Measurements from ENCODE around the gene WWOX.

The WWOX gene

DNA sequence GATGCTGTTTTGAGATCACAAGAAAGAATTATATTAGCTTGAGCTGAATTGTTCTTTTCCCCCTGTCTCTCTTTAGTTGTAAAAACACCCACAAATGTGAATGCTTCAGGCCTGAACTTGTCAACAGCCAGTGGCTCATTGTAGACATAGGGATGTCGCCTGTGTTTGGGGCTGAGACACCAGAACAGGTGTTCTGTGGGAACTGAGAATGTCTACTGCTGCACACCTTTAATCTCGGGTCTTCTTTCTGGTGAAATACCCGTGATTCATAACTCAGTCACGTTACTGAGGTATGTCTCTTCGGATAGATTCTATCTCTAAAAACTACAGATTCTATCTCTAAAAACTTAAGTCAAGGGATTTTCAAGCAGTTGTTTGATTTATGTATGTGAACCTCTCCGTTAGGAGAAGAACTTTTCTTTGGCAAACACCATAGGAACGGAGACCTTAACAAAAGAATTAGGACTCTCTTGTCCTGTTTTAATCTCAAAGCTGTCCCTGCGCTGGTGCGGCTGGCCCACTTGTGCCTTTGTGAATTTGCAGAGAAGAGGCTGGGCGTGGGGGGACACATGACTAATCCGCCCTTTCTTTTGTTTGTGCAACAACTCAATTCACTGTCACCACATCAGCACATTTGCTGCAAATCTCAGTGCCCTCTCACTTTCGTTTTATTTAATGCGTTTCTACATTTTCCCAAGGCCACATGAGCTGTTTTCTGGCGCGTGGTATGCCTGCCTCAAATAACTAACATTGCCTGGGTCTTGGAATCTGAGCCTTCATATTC, 858.1 kb downstream of the WWOX start:
- Histone ChIP-seq H3K36me3 (ENCODE audit: insufficient read depth, low read length) (no peaks in the 10 kb centered on the region), H3K4me3 (ENCODE audit: low read length) (peak overlapping the region; percentile 21), H3K9me3 (ENCODE audit: low read length) (no peaks in the 10 kb centered on the region)

DNA sequence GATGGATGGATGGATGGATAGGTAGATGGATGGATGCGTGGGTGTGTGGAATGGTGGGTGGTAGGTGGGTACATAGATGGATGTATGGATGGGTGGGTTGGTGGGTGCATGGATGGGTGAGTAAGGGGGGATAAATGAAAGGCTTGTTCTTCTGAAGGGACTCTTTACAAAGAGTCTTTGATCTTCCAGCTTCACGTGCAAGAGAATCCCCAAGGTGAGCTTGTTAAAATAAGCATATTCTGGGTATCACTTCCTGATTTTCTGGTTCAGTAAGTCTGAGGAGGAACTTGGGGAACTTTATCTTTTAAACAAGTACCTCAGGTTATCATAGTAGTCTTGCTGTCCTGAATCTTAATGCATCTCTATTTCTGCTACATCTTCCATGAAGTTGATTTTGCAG, 862.0 kb downstream of the WWOX start:
- Histone ChIP-seq H3K27me3 (ENCODE audit: insufficient read depth, low read length) (no peaks in the 10 kb centered on the region), H3K36me3 (ENCODE audit: insufficient read depth, low read length) (no peaks in the 10 kb centered on the region), H3K9me3 (ENCODE audit: low read length) (peaks cover 3% of the 10 kb centered on the region), H3K4me1 (ENCODE audit: insufficient read depth, low read length) (peaks cover 26% of the 10 kb centered on the region), H3K4me3 (ENCODE audit: low read length) (no peak overlapping the region), H2AFZ (ENCODE audit: low read depth, low read length) (no peak overlapping the region)

More for the DNA sequence above, 858.1 kb downstream of the WWOX start:
- no peaks in the 10 kb centered on the region for H3K27me3 ChIP-seq (ENCODE audit: insufficient read depth, low read length)
- H3K4me1 ChIP-seq (ENCODE audit: insufficient read depth, low read length) = peaks cover 25% of the 10 kb centered on the region
- peak overlapping the region; percentile 49 for H2AFZ ChIP-seq (ENCODE audit: low read depth, low read length)

DNA sequence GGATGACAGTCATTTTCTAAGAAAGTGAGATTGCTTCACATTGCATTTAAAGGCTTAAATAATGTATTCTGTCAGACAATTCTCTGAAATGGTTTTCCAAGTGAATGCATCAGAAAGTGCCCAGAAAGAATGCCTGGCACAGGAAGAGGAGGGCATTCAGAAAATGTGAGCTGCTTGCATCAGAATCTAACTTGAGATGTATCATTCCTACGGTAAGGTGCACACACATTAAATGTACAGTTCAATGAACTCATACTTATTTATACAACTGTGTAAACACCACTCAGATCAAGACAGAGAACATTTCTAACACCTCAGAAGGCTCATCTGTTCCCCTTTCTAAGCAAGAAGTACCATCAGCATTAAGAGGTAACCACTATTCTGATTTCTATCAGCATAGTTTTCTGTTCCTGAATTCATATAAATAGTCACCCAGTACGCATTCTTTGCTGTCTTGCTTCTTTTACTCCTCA, 863.0 kb downstream of the WWOX start:
- Histone ChIP-seq H3K9me3 (ENCODE audit: low read length) (peaks cover 3% of the 10 kb centered on the region), H3K4me3 (ENCODE audit: low read length) (no peak overlapping the region), H3K27me3 (ENCODE audit: insufficient read depth, low read length) (no peaks in the 10 kb centered on the region), H3K36me3 (ENCODE audit: insufficient read depth, low read length) (no peaks in the 10 kb centered on the region), H3K4me1 (ENCODE audit: insufficient read depth, low read length) (peaks cover 15% of the 10 kb centered on the region), H2AFZ (ENCODE audit: low read depth, low read length) (no peak overlapping the region)

DNA sequence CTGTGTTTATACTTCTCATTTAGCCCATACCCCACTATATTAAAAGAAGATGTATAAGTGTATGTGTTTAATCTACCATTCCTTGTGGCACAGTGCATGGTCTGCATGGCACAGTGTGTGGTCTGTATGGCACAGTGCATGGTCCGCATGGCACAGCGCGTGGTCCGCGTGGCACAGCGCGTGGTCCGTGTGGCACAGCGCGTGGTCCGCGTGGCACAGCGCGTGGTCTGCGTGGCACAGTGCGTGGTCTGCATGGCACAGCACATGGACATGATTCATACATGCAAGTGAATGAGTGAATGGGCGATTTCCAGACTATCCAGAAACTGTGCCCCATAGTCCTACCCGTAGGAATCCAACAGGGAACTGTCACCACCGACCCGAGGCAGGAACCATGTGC, 868.5 kb downstream of the WWOX start:
- Histone ChIP-seq H3K4me3 (ENCODE audit: low read length) (no peak overlapping the region), H3K9me3 (ENCODE audit: low read length) (peaks cover 3% of the 10 kb centered on the region), H3K27me3 (ENCODE audit: insufficient read depth, low read length) (no peaks in the 10 kb centered on the region), H2AFZ (ENCODE audit: low read depth, low read length) (no peak overlapping the region), H3K36me3 (ENCODE audit: insufficient read depth, low read length) (no peaks in the 10 kb centered on the region), H3K4me1 (ENCODE audit: insufficient read depth, low read length) (peaks cover 18% of the 10 kb centered on the region)

DNA sequence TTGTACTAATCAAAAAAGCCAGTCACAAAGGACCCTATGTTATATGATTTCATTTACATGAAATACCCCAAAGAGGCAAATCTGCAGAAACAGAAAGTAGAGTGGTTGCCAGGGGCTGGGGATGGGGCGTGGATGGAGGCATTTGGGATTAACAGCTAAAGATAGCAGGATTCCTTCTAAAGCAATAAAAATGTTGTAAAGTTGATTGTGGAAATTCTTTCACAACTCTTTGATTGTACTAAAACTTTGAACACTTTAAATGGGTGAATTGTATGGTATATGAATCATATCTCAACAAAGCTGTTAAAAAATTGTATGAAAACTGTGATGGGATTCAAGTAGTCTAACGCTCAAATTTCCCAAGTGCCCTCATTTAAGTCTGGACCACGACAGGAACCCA, 870.3 kb downstream of the WWOX start:
- no peak overlapping the region for H3K4me3 ChIP-seq (ENCODE audit: low read length)
- no peaks in the 10 kb centered on the region for H3K36me3 ChIP-seq (ENCODE audit: insufficient read depth, low read length)
- H3K4me1 ChIP-seq (ENCODE audit: insufficient read depth, low read length) = peaks cover 18% of the 10 kb centered on the region
- no peak overlapping the region for H2AFZ ChIP-seq (ENCODE audit: low read depth, low read length)
- peaks cover 3% of the 10 kb centered on the region for H3K9me3 ChIP-seq (ENCODE audit: low read length)
- H3K27me3 ChIP-seq (ENCODE audit: insufficient read depth, low read length) = no peaks in the 10 kb centered on the region

DNA sequence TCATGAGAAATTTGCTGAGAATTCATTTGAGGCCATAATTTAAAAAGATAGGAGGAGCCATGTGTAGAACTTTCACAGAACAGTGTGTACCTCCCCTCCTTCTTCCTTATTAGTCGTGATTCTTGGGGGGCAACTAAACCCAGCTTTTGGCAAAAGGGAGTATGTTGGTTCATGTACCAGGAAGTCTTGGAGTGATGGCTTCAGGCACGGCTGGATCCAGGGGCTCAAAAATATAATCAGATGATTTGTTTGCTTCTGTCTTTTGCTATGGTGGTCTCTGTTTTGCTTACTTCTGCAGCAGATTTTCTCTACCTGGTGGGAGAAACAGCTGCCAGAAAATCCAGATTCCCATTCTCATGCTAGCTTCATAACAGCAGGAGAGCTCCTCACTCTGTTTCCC, 871.2 kb downstream of the WWOX start:
- Histone ChIP-seq H3K4me3 (ENCODE audit: low read length) (no peak overlapping the region), H3K9me3 (ENCODE audit: low read length) (no peaks in the 10 kb centered on the region), H2AFZ (ENCODE audit: low read depth, low read length) (no peak overlapping the region), H3K27me3 (ENCODE audit: insufficient read depth, low read length) (no peaks in the 10 kb centered on the region), H3K4me1 (ENCODE audit: insufficient read depth, low read length) (peaks cover 18% of the 10 kb centered on the region), H3K36me3 (ENCODE audit: insufficient read depth, low read length) (no peaks in the 10 kb centered on the region)

DNA sequence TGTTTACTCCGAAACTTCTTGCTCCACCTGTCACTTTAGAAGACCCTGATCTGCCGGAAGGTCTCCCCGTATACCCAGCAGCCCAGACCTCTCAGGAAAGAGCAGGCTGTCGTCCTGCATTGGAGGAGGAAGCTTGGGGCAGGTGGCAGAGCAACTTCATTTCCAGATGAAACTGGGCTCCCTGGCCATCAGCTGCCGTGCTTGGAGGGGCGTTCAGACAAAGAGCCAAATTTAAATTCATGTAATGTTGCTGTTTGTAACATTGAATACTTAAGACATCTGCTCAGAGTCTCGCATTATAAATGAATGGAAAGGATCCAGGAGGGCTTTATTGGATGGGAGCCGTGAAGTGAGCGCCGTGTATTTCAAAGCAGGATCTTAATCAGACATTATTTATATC, 872.6 kb downstream of the WWOX start:
- Histone ChIP-seq H3K4me1 (ENCODE audit: insufficient read depth, low read length) (peaks cover 18% of the 10 kb centered on the region), H2AFZ (ENCODE audit: low read depth, low read length) (no peak overlapping the region), H3K36me3 (ENCODE audit: insufficient read depth, low read length) (no peaks in the 10 kb centered on the region), H3K9me3 (ENCODE audit: low read length) (no peaks in the 10 kb centered on the region), H3K27me3 (ENCODE audit: insufficient read depth, low read length) (no peaks in the 10 kb centered on the region), H3K4me3 (ENCODE audit: low read length) (no peak overlapping the region)

DNA sequence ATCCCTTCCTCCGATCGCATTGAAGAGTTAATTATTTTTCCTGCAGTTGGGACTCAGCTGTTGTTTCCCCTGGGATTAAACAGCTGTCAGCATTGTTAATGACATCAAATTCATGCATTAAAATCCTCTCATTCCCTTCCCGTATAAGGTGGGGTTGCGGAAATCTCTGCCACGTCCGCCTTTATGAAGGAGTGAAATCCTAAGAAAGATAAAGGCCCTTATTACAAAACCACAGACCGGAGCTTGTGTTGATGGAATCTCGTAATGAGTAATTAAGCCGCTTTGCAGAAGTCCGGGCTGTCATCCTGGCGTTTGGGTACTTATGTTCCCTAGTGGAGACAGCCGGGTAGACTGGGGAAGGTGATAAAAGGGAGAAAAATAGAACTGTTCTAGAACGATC, 873.5 kb downstream of the WWOX start:
- Histone ChIP-seq H3K36me3 (ENCODE audit: insufficient read depth, low read length) (no peaks in the 10 kb centered on the region), H3K4me1 (ENCODE audit: insufficient read depth, low read length) (peaks cover 18% of the 10 kb centered on the region), H3K27me3 (ENCODE audit: insufficient read depth, low read length) (no peaks in the 10 kb centered on the region), H2AFZ (ENCODE audit: low read depth, low read length) (no peak overlapping the region), H3K4me3 (ENCODE audit: low read length) (no peak overlapping the region), H3K9me3 (ENCODE audit: low read length) (no peaks in the 10 kb centered on the region)

DNA sequence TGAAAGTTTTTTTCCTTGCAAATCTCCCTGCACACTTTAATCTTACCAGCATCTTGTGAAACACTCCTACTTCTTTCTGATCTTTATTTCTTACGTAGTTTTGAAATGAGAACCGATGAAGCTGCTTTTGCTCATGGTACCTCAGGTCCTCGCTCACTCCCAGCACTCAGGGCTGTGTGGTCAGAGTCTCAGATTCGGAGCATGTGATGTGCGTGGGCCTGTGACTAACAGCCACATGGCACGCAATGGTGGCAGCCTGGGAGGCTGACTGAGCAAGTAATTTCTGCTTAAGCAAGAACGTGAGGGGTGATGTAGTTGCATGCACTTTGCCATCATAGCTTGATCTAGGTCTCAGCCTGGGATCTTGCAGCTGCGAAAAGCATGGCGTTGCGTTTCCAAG, 876.8 kb downstream of the WWOX start:
- Histone ChIP-seq H3K9me3 (ENCODE audit: low read length) (no peaks in the 10 kb centered on the region), H3K27me3 (ENCODE audit: insufficient read depth, low read length) (no peaks in the 10 kb centered on the region), H3K36me3 (ENCODE audit: insufficient read depth, low read length) (no peaks in the 10 kb centered on the region), H3K4me1 (ENCODE audit: insufficient read depth, low read length) (peaks cover 14% of the 10 kb centered on the region), H3K4me3 (ENCODE audit: low read length) (no peak overlapping the region), H2AFZ (ENCODE audit: low read depth, low read length) (no peak overlapping the region)

DNA sequence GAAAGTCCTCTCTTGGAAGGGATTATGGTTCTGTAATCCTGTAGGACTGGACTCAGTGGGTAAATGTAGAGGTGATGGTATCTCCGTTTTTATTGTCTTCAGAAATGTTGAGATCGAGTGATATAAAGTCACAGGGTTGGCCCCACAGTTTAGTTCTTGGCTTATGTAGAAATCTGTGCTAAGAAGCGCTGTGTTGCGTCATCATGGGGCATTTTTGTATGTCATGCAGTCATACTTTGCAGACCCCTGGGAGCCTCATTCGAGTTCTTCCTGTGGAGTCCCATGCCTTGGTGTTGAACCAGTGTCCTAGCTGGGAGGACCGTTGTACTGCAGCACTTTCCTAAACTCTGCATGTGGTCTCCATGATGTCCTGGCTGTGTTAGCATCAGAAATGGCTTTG, 881.4 kb downstream of the WWOX start:
- Histone ChIP-seq H3K27me3 (ENCODE audit: insufficient read depth, low read length) (no peaks in the 10 kb centered on the region), H3K4me1 (ENCODE audit: insufficient read depth, low read length) (peaks cover 18% of the 10 kb centered on the region), H2AFZ (ENCODE audit: low read depth, low read length) (no peak overlapping the region), H3K36me3 (ENCODE audit: insufficient read depth, low read length) (no peaks in the 10 kb centered on the region), H3K4me3 (ENCODE audit: low read length) (no peak overlapping the region), H3K9me3 (ENCODE audit: low read length) (no peaks in the 10 kb centered on the region)

DNA sequence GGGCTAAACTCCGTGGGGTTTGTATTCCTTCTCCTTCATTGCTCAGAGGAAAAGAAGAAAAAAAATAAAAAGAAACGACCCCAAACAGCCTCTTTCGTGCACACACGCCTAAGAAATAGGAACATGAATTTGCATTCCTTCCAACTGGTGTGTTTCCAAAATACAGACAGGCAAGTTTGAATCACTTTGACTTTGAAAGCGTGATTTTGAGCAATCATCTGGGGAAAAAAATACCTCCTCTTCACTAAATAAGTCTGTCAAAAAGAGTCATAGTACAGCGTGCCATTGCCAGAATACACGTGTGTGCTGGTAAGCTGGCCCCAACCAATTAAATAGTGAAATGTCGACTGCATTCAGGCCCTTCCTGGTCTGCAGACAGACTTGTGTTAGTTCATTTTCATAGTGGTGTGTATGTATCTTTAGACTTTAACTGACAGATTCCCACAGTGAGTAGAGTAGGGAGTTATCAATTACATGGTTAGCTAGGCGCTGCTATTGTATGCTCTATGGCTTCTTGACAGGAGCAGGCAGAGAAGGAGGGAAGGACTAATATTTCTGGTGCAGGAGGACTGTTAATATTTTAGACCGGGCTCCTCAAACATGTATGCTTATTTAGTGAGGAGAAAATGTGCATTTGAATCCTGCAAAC, 882.8 kb downstream of the WWOX start:
- Histone ChIP-seq H3K4me3 (ENCODE audit: low read length) (no peak overlapping the region), H3K4me1 (ENCODE audit: insufficient read depth, low read length) (peaks cover 18% of the 10 kb centered on the region), H3K9me3 (ENCODE audit: low read length) (no peaks in the 10 kb centered on the region), H2AFZ (ENCODE audit: low read depth, low read length) (no peak overlapping the region), H3K36me3 (ENCODE audit: insufficient read depth, low read length) (no peaks in the 10 kb centered on the region), H3K27me3 (ENCODE audit: insufficient read depth, low read length) (no peaks in the 10 kb centered on the region)

DNA sequence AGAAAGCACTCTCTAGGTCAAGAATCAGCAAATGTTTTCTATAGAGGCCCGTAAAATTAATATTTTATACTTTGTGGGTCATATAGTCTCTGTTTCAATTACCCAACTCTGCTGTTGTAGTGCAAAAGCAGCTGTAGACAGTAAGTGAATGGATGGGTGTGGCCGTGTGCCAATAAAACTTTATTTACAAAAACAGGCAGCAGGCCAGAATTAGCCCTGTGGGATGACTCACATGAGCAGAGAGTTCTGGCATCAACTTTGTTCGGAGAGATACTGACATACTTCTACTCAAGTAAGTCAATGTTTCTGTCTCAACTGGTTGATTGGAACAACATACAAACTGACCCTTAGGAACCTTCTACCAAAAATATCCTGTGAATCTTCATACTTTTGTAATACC, 884.9 kb downstream of the WWOX start:
- Histone ChIP-seq H3K4me1 (ENCODE audit: insufficient read depth, low read length) (peaks cover 18% of the 10 kb centered on the region), H3K27me3 (ENCODE audit: insufficient read depth, low read length) (no peaks in the 10 kb centered on the region), H2AFZ (ENCODE audit: low read depth, low read length) (no peak overlapping the region), H3K36me3 (ENCODE audit: insufficient read depth, low read length) (no peaks in the 10 kb centered on the region), H3K9me3 (ENCODE audit: low read length) (no peaks in the 10 kb centered on the region), H3K4me3 (ENCODE audit: low read length) (no peak overlapping the region)

DNA sequence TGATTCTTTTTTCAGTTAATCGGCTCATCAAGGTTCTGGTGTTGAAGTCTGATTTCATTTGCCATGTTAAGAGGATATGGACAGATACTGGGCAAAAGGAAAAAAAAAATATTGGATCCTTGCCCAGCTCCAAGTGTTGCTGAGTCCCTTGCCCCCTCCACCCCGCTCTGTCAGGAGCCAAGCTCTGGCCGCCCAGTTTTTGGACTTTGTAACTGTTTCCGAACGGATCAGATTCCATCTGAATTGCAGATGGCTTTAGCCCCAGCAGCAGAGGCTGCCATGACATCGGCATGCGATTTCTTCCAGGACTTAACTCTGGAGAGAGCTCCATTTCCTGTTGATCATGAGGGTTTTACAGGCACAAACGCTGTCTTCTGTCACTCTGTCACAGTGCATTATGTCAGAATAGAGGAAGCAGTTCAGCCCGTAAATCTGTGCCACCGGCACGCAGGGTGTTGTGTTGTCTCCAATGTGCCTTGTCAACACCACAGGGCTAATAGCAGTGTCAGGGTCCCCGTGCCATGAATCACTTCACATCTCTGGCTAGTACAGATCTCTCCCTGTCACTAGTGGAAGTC, 885.5 kb downstream of the WWOX start:
- Histone ChIP-seq H2AFZ (ENCODE audit: low read depth, low read length) (no peak overlapping the region), H3K27me3 (ENCODE audit: insufficient read depth, low read length) (no peaks in the 10 kb centered on the region), H3K36me3 (ENCODE audit: insufficient read depth, low read length) (no peaks in the 10 kb centered on the region), H3K9me3 (ENCODE audit: low read length) (no peaks in the 10 kb centered on the region), H3K4me3 (ENCODE audit: low read length) (no peak overlapping the region), H3K4me1 (ENCODE audit: insufficient read depth, low read length) (peaks cover 18% of the 10 kb centered on the region)
